Osteocyte (in vitro differentiated cells): ENCODE data around the gene ZSCAN21. TPM values are rescaled to one million over a fixed set of nuclear protein-coding genes. Genes with fewer than 3 reads are reported as not detected.

Source experiments
- DNase-seq: peaks from one replicate; pipeline ENCODE4 v3.0.0; 2021; ENCODE audit warnings: mixed read lengths; ENCODE audit not compliant: unreplicated experiment; ENCODE audit errors: extremely low spot score
- H3K27ac Mint-ChIP-seq: one replicate; pipeline ENCODE4 v1.8.0; 2021; ENCODE audit warnings: mild to moderate bottlenecking, mixed read lengths; ENCODE audit not compliant: unreplicated experiment
- H3K27me3 Mint-ChIP-seq: one replicate; pipeline ENCODE4 v1.8.0; 2021; ENCODE audit warnings: mixed read lengths; ENCODE audit not compliant: unreplicated experiment
- H3K36me3 Mint-ChIP-seq: one replicate; pipeline ENCODE4 v1.8.0; 2021; ENCODE audit warnings: mixed read lengths; ENCODE audit not compliant: unreplicated experiment
- H3K4me1 Mint-ChIP-seq: one replicate; pipeline ENCODE4 v1.8.0; 2021; ENCODE audit warnings: mixed read lengths; ENCODE audit not compliant: unreplicated experiment
- H3K4me3 Mint-ChIP-seq: one replicate; pipeline ENCODE4 v1.8.0; 2021; ENCODE audit warnings: mild to moderate bottlenecking, moderate library complexity, mixed read lengths; ENCODE audit not compliant: unreplicated experiment
- H3K9me3 Mint-ChIP-seq: one replicate; pipeline ENCODE4 v1.8.0; 2021; ENCODE audit warnings: mixed read lengths; ENCODE audit not compliant: unreplicated experiment
- total RNA-seq: library from RNA; stranded (reverse); gene quantifications from 2 replicates; pipeline ENCODE4 v1.2.1, GENCODE V29; 2021
- TF ChIP-seq, protein P1 (sequence below): fragments of 200-600 bp; sonication (generic); IDR thresholded peaks from 2 replicates; pipeline ENCODE4 v1.5.0; 2021; ENCODE audit warnings: antibody characterized with exemption, mild to moderate bottlenecking, moderate library complexity

The ZSCAN21 gene
- total RNA-seq, 1 donor from 2014 or later = 13.9 TPM

GRCh38 chr7:100015232-100016214 lies 34.1 kb upstream of the ZSCAN21 start, which contains the start of gene ZKSCAN1:
Gene ZKSCAN1 (plus strand): TSS chr7:100015596. CDS start chr7:100023507, 7,911 bp downstream.
- peak within 1 kb of the TSS; percentile 93 for H3K27ac Mint-ChIP-seq
- no peaks in the 10 kb centered on the region for H3K9me3 Mint-ChIP-seq
- peaks cover 7% of the 10 kb centered on the region for H3K36me3 Mint-ChIP-seq
- peak within 1 kb of the TSS; percentile 90 for H3K4me3 Mint-ChIP-seq
- DNase-seq = peak; percentile 92
- H3K27me3 Mint-ChIP-seq = peaks cover 8% of the 10 kb centered on the region
- TF ChIP-seq, protein P1, sequence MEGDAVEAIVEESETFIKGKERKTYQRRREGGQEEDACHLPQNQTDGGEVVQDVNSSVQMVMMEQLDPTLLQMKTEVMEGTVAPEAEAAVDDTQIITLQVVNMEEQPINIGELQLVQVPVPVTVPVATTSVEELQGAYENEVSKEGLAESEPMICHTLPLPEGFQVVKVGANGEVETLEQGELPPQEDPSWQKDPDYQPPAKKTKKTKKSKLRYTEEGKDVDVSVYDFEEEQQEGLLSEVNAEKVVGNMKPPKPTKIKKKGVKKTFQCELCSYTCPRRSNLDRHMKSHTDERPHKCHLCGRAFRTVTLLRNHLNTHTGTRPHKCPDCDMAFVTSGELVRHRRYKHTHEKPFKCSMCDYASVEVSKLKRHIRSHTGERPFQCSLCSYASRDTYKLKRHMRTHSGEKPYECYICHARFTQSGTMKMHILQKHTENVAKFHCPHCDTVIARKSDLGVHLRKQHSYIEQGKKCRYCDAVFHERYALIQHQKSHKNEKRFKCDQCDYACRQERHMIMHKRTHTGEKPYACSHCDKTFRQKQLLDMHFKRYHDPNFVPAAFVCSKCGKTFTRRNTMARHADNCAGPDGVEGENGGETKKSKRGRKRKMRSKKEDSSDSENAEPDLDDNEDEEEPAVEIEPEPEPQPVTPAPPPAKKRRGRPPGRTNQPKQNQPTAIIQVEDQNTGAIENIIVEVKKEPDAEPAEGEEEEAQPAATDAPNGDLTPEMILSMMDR = no peak
- H3K4me1 Mint-ChIP-seq = peaks cover 25% of the 10 kb centered on the region

DNA sequence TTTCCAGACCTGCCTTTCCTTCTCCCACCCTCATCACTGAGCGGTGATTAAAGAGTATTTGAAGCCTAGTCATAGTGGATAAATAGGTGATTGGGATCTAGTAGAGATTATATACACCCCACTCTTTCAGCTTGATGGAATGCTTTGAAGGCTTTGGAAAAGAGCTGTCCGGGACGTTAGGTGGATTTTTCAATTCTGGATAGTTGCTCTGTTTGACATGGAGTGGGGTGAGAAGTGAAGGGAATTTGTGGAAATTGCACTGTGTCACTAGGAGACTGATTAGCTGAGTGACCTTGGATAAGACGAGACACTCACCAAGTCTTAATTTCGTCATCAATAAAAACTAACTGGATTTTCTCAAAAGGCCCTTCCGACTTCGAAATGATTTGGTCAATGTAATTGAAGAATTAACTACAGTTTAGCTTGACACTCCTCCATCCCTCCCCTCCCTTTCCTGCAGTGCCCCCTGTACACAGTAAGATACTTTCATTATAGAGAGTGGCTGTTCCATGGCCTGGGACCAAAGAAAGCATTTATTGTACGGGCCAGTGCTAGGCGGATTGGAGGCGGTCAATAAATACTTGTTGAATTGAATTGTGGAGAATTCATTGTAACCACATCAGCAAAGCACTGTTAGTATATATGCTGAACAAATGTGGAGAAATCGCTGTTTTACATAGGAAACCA lies 33.2 kb upstream of the ZSCAN21 start:
- TF ChIP-seq, protein P1 = no peak
- peaks cover 6% of the 10 kb centered on the region for H3K27me3 Mint-ChIP-seq
- no peaks in the 10 kb centered on the region for H3K9me3 Mint-ChIP-seq
- H3K4me1 Mint-ChIP-seq = peaks cover 25% of the 10 kb centered on the region
- peaks cover 7% of the 10 kb centered on the region for H3K36me3 Mint-ChIP-seq
- peak overlapping the region; percentile 93 for H3K27ac Mint-ChIP-seq
- peak overlapping the region; percentile 90 for H3K4me3 Mint-ChIP-seq
- no peak for DNase-seq

GRCh38 chr7:100017300-100017699 lies 32.3 kb upstream of the ZSCAN21 start:
- peaks cover 25% of the 10 kb centered on the region for H3K4me1 Mint-ChIP-seq
- no peak overlapping the region for H3K27ac Mint-ChIP-seq
- no peaks in the 10 kb centered on the region for H3K27me3 Mint-ChIP-seq
- DNase-seq = no peak
- TF ChIP-seq, protein P1 = no peak
- H3K36me3 Mint-ChIP-seq = peaks cover 13% of the 10 kb centered on the region
- no peaks in the 10 kb centered on the region for H3K9me3 Mint-ChIP-seq
- no peak overlapping the region for H3K4me3 Mint-ChIP-seq

GRCh38 chr7:100017875-100018274 lies 31.7 kb upstream of the ZSCAN21 start:
- no peak overlapping the region for H3K27ac Mint-ChIP-seq
- peaks cover 25% of the 10 kb centered on the region for H3K4me1 Mint-ChIP-seq
- TF ChIP-seq, protein P1 = no peak
- H3K9me3 Mint-ChIP-seq = no peaks in the 10 kb centered on the region
- H3K27me3 Mint-ChIP-seq = no peaks in the 10 kb centered on the region
- H3K36me3 Mint-ChIP-seq = peaks cover 16% of the 10 kb centered on the region
- H3K4me3 Mint-ChIP-seq = no peak overlapping the region
- DNase-seq = no peak

GRCh38 chr7:100019908-100020307 lies 29.7 kb upstream of the ZSCAN21 start:
- H3K27me3 Mint-ChIP-seq = no peaks in the 10 kb centered on the region
- DNase-seq = no peak
- no peaks in the 10 kb centered on the region for H3K9me3 Mint-ChIP-seq
- no peak overlapping the region for H3K4me3 Mint-ChIP-seq
- peaks cover 26% of the 10 kb centered on the region for H3K36me3 Mint-ChIP-seq
- peaks cover 23% of the 10 kb centered on the region for H3K4me1 Mint-ChIP-seq
- TF ChIP-seq, protein P1 = no peak
- no peak overlapping the region for H3K27ac Mint-ChIP-seq
